ENCODE results near the gene LAPTM5. TPM values are rescaled to one million over a fixed set of nuclear protein-coding genes. Genes with fewer than 3 reads are reported as not detected.

Gene LAPTM5
- total RNA-seq, 1 experiment from 2014 or later, result not detected

DNA sequence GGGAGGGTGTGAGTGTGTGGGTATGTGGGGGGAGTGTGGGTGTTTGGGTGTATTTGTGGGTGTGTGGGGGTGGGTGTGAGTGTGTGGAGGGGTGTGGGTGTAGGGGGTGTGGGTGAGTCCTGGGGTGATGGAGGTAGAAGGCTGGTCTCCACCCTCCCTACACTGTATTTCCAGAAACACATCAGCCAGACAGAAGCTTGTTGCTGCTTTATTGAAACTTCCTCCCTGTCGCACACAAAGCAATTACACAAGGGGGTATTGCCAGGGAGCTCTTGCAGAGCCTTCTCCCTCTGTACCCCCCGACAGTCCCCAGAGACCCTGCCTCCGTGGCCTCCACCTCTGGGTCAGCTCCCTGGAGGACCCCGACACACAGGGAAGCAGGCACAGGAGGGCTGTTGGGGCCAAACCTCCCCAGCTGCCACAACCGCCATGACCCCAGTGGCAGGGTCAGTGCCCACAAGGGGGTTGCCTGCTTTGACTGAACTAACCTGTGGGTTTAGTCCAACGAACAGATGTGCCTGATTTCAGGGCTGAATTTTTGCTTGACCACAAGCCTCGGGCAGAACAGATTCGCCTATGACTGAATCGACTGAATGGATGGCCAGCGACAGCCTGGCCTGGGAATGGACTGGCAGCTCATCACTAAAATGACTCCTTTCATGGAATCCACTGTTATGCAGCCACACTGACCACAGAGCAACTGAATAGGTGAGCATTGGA lies 25.1 kb downstream of the LAPTM5 start:
- no peak for DNase-seq (ENCODE audit: extremely low read depth, low read depth)

DNA sequence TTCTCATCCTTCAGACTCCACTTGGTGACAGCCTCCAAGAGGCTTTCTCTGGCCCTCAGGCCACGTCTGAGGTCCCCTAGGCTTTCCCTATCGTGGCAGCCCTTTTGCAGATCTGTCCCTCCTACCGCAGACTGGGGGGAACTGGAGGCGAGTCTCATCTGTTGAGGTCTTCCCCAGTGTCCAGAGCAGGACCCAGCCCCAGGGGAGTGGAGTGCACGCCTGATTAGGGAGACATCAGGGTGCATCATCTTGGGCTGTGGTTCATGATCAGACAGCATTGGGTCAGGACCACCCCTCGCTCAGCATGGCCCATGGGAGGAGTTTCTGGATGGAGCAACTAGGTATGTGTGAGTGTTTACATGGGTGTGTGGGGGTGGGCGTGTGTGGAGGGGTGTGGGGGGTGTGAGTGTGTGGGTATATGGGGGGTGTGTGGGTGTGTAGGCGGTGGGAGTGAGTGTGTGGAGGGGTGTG lies 25.7 kb downstream of the LAPTM5 start:
- DNase-seq (ENCODE audit: extremely low read depth, low read depth), result no peak

DNA sequence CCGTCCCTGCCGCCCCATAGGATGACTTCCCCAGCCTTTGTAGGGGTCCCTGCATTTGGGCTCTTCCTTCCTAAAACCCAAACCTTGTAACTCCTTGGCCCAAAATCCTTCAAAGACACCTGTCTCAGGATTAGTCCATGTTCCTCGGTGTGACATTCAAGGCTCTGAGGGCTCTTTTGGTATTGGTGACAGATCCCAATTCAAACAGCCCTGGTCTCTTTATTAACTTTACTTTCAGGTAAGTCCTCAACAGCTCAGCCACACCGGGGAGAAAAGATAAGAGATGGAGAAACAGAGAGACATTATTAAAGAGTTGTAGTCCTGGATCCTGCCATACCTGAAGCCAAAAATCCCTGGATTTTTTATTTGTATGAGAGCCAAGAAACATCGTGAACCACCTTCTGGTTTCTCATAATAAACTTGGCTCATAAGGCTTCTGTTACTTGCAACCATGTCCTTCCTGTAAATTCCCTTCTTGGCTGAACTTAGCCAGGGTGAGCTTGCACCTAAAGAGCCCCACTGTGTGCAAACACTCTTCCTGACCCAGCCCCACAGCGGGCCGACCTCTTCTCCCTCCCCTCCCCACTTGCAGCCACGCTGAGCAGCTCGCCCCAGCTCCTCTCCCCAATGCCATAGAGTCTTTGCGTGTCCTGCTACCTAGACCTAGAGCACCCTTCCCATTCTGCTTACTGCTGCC lies 26.3 kb downstream of the LAPTM5 start:
- DNase-seq (ENCODE audit: extremely low read depth, low read depth), result no peak

DNA sequence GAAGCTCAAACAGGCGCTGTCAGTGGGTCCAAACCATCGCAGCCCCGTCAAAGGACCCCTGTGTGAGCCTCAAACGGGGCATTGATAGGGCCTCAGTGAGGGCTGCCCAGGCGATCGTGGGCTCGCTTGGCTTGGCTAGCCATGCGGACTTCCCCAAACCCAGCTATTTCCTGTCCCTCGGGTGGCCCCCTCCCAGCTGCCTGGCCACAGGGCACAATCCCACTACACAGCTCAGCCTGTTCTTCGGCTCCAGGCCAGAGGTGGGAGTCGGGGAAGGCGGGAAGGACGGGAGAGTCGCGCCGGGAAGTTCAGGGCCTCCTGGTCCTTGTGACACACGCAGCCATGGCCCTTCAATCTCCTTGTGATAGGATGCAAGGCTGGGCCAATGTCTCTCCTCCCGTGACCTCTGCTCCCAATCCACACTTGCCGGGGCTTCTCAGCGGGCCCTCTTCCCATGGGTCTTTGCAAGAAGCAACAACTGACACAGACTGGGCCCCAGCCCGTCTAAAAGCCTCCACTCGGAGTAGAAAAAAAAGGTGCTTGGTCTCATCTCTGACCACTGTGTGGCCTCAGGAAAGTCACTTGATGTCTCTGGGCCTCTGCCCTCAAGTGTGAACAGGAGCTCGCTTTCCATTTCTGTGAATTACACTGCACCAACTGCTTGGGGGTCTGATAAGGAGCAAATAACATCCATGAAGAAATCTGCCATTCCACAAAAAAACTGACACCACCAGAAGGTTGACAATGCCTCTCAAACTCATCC lies 27.0 kb downstream of the LAPTM5 start:
- DNase-seq (ENCODE audit: extremely low read depth, low read depth), result no peak

DNA sequence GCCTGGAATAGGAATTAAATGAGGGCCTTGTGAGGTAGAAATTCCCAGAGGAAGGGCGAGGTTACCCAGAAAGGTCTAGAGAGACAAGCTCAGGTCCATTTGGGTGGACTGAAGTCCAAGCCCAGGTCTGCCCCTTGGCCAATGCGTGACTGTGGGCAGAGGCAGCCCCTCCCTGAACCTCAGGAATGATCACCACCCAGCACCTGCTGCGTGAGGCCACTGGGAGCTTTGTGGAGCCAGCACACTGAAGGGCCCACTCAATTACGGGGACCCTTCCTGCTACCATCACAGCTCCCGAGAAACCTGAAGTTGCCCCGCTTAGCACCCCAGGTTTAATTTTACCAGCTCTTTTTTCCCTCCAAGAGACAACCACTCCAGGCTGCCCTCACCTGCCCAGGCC lies 27.7 kb downstream of the LAPTM5 start:
- DNase-seq (ENCODE audit: extremely low read depth, low read depth), result no peak

DNA sequence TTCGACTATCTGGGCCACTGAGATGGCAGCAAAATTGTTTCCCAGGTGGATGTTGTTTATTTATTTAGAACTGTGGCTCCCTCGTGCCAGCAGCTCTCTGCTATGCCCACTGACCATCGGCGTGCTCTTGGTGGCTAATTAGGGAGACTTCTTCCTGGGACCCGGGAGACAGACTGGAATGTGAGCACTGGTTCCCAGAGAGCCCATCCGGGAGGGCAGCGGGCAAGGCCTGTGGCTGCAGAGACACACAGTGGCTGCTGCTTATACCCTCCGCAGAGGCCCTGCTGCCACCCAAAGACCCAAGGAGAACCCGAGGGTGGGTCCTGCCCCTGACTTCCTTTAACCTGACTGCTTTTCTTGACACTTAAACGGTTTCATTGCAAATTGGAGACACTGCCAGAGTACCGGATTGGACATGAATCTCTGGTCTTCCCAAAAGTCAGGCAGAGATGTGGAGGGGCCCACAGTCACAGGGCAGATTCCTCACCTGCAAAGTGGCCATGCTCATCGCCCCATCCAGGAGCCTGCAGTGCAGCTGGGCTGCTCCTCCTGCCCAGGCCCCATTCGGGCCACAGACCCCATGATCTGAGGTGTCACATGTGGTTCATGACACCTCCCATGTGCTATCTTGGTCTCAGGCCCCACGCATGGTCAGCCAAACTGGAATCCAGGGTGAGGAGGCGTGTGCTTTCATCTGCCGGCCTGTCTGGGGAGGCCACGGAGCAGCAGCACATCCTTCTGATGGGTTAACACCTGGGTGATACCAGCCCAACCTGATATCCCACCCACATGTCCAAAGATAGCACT lies 28.5 kb downstream of the LAPTM5 start:
- DNase-seq (ENCODE audit: extremely low read depth, low read depth), result no peak

DNA sequence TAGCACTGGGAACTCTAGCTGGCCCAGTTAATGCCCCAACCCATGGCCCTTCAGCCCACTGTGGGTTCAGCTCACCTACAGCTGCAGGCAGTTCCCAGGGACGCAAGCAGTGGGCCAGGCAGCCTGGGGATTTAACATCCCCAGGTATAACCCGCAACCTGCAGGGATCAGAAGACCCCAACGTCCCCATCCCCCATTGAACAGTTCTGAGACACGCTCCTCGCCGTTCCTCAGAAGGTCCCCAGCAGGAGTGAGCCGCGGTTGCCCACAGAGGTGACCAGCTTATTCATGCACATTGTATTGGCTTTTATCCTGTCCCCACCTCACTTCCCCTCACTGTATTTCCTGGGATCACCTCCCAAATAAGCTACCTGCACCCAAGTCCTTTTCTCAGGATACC lies 29.2 kb downstream of the LAPTM5 start:
- DNase-seq (ENCODE audit: extremely low read depth, low read depth), result no peak

DNA sequence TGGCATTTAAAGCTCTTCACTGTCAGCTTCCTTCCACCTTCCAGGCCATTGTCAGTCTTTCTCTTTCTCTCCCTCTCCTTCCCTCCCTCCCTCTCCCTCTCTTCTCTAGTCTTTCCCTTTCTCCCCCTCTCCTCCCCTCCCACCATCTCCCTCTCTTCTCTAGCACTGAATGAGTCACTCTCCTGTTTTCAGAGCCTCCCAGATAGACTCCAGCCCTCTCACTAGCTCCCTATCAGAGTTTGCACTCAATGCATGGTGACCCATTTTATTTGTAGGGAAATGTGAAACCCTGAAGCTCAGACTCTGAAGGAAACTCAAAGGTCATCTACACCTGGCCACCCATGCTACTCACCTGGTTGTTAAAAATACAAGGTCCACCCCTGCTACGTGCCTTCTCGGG lies 29.8 kb downstream of the LAPTM5 start:
- no peak for DNase-seq (ENCODE audit: extremely low read depth, low read depth)

DNA sequence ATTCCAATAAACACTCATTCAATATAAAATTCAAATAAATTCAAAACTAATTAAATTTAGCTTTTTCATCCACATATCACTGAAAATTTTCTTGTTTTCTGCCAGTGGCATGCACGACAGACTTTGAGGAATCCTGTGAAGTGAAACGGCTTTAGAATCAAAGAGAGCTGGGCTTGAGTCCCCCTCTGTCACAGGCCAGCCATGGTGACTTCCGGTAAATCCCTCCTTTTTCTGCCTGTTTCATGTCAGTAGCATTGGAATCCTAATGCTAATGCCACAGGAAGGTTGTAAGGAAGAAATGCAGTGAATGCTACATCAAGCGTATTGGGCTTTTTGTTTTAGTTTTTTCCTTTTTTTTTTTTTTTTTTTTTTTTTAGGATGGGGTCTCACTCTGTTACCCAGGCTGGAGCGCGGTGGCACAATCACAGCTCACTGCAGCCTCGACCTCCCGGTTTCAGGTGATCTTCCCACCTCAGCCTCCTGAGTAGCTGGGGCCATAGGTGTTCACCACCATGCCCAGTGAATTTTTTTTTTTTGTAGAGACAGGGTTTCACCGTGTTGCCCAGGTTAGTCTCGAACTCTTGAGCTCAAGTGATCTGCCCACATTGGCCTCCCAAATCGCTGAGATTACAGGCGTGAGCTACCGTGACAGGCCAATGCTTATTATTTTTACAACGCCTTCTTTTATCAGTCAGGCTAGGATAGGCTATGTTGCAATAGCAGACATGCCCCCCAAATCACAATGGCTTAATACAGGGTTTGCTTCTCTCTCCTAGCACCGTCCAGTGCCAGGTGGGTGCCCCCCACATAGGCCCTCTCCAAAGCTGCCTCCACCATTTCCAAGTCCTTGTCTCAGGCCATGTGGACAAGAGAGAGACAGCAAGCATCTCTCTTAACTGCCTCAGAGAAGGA lies 30.5 kb downstream of the LAPTM5 start:
- DNase-seq (ENCODE audit: extremely low read depth, low read depth), result no peak

DNA sequence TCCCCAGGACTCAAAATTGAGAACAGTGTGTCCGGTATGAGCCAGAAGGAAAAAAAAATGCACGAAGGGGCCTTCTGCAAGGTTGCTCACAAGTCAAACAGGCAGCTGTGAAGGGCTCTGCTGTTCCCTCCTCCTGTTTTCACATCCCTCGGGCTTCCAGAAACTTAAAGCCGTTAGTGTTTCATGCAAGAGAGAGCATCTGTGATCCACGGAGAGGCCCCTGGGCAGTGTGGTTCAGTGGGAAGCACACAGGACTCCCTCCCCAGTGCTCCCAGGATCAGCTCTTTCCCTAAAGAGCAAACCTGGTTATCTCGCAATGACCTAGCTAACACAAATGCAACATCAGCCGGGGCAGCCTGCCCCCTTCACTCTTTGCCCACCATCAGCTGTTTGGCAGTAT lies 31.3 kb downstream of the LAPTM5 start:
- no peak for DNase-seq (ENCODE audit: extremely low read depth, low read depth)

DNA sequence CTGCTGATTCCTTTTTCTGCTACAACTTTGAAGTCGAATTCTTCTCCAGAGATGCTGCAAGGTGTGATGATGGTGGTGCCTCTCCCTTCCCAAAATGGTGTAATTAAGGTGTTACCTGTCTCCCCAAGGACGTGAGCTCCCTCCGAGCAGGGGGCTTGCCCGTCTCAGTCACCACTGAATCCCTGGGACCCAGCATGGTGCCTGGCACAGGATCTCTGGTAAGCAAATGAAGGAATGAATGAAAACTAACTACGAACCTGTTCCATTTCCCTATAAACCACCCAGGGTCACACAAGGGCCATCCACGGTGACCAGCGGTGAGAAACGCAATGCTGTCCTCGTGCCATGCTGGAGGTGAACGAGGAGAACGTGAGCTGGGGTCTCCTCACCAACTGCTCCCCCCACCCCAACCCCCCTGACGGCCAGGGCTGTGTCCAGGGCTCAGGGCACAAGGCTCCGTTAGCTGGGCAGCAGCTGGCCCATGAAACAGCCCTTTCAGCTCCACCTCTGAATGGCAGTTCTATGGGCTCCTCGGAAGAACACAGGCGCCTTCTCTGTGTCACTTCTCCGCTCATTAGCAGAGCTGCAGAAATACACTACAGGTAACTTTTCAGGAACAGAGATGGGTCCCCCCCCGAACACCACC lies 32.0 kb downstream of the LAPTM5 start:
- no peak for DNase-seq (ENCODE audit: extremely low read depth, low read depth)

DNA sequence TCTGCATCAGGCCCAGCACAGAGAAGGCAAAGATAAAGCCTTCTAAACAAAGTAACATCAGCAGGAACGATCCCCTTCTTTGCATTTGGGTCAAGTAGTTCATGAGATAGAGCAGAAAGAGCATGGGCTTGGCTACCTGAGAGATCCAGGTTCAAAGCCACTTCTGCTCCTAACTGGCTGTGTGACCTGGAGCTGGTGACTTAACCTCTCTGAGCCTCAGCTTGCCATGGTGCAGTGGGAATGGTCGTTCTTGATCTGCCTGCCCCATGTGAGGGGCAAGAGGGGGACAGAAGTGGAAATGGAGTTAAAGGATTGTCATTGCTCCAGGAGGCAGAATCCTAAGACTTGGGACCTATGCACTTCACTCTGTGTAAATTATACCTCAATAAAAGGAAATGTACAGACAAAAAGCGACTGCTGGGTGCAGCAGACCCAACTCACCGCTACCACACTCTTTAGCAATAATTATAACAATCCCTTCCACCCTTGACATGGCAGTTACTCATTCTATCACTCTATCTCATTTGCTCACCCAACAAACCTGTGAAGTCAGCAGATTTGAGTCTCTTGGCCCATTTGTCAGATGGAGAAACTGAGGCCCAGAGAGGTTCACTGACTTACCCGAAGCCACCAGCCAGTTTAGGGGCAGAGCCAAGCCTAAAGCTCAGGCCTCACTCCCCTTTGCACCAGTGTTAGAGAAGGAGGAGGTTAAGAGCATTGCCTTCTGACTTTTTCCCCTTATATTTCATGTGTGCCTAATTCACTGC lies 32.7 kb downstream of the LAPTM5 start:
- DNase-seq (ENCODE audit: extremely low read depth, low read depth), result no peak

DNA sequence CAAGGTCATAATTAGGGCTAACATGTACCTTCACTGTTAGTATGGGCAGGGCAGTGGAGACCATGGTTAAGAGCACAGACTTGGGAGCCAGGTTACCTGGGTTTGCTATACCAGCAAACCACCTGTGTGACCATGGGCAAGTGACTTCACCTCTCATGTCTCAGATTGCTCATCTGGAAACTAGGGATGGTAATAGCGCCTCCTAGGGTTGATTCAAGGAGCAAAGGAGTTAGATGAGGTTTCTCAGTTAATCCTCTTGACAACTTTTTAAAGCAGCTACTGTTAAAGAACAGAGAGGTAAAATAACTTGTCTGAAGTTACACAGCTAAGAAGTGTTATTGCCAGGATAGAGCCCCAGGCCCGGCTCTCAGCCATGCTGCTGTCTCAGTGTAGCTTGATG lies 33.4 kb downstream of the LAPTM5 start:
- no peak for DNase-seq (ENCODE audit: extremely low read depth, low read depth)

DNA sequence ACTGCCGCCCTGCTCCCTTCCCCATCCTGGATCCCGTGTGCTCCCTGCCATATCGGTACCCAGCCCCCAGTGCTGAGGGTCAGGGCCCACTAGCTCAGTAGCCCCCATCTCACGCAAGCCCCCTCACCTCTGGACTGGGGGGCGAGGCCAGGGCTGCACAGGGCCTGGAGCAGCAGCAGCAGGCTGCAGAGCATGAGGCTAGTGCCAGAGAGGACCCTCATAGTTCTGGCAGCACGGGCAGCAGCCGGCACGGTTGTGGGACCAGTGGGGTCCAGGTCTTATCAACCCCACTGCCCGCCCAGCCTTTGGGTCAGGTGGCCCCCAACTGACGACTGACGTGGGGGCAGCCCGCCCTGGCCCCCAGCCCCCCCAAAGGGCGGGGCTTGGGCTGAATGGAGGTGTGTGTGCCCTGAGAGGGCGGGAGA lies 34.2 kb downstream of the LAPTM5 start, which contains the start of gene MATN1:
Gene MATN1 (minus strand): TSS at position 255 of the 425 bp plus-strand sequence. CDS start 34 bp downstream, at position 221.
- DNase-seq (ENCODE audit: extremely low read depth, low read depth), result no peak

DNA sequence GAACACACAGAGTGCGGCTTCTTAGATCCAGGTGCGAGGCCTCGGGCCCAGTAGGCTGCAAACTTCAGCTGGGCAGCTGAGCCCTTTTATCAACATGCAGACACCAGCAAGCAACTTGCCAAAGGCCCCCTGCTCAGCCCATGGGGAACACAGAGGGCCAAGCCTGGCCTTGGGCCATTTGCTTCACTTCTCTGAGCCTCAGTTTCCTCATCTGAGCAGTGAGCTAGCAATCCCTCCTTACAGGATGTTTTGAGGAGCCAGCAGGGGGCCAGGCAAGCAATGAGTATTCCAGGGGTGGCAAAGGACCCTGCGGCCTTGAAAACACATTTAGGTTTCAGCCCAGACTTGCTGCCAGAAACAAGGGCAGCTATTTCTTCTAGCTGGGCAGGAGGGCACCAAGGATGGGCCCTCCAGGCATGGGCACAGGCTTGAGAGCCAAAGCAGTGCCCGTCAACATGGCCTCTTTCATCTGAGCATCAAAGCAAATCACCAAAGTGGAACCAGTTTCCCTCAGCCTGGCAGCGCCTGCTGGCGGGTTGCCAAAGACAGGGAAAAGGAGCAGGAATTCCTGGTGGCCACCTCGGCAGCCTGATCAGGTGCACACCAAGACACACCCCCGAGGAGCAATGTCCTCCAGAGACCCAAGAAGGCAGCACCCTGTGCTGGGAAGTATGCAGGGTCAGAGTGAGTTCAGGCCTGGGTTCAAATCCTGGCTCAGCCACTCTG lies 35.6 kb downstream of the LAPTM5 start:
- DNase-seq (ENCODE audit: extremely low read depth, low read depth), result no peak

DNA sequence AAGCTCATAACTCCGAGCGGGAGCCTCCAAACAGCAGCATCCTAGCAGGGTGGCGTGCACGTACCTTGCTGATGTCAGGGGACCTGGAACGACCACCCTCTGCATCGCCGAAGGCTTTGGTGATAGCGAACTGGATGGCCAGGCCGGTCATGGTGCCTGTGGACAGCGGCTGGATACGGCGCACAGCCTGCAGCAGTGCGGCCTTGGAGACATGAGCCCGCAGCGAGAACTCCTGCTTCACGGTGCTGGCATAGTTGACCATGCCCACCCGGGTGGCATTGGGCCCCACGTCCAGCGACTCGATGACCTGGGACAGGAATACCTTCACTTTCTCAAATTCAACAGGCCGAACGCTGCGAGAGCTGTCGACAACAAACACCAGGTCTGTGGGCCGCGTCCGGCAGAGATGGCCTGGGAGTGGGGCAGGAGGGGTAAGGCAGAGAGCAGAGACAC lies 36.2 kb downstream of the LAPTM5 start:
- no peak for DNase-seq (ENCODE audit: extremely low read depth, low read depth)

Data from NCI-H460 (cell line).